Measurements from ENCODE around the gene HPCA. TPM values are rescaled to one million over a fixed set of nuclear protein-coding genes. Genes with fewer than 3 reads are reported as not detected.

Gene HPCA
- total RNA-seq, 2 experiments from 2014 or later: 0.29 TPM; not detected in 1

DNA sequence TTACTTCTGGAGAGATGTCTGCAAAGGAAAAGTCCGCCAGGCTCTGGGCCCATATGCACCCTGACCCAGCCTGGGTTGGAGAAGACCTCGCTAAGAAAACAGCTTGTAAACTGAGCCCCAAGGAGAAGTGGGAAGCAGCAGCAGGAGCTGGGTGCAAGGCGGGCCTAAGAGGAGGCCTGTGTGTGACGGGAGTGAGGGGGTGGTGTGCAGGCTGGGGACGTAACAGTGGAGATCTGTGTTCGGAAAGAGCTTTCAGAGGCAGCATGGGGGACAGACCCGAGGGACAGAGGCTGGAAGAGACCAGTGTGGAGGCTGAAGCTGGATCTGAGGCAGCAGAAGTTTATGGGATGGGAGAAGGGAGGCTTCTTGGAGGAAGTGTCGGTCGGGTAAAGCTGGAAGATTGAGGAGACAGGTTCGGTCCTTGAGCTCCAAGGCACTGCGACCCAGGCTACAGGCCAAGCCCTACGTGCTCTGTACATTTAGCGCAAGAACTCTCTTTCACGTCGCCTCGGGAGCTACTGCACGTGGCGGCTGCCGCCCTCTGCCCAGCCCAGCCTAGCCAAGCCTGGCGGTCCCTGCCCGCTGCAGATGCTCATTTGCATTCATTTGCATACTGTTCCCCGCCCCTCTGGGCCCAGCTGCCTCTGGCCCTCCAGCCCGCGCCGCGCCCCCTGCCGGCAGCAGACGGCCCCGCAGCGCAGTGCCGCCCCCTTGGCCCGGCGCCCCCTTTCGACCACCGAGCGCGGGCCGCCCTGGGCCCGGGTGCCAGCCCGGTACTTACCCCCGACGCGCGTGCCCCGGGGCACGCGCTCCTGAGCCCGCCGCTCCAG lies 6.3 kb downstream of the HPCA start:
- Mint-ChIP-seq H3K4me1 (ENCODE audit: low read depth) (peaks cover 9% of the 10 kb centered on the region), H3K27ac (no peak overlapping the region), H3K36me3 (no peaks in the 10 kb centered on the region), H3K4me3 (no peak overlapping the region), H3K27me3 (peaks cover 56% of the 10 kb centered on the region), H3K9me3 (no peaks in the 10 kb centered on the region)
- ChIA-PET POLR2A (interaction anchor here (0.6 kb wide), 1 partner anchor 132 kb away, joined by 3 read pairs; no protein-coding TSS in a partner anchor), CTCF (interaction anchor here (0.6 to 3.6 kb wide), 23 partner anchors 12 to 282 kb away, joined by 3 to 21 read pairs (median 4); partner anchors contain the start of gene AZIN2)
- intact Hi-C loops (cut with micrococcal nuclease): no loop called here
- peak; percentile 59 for DNase-seq

DNA sequence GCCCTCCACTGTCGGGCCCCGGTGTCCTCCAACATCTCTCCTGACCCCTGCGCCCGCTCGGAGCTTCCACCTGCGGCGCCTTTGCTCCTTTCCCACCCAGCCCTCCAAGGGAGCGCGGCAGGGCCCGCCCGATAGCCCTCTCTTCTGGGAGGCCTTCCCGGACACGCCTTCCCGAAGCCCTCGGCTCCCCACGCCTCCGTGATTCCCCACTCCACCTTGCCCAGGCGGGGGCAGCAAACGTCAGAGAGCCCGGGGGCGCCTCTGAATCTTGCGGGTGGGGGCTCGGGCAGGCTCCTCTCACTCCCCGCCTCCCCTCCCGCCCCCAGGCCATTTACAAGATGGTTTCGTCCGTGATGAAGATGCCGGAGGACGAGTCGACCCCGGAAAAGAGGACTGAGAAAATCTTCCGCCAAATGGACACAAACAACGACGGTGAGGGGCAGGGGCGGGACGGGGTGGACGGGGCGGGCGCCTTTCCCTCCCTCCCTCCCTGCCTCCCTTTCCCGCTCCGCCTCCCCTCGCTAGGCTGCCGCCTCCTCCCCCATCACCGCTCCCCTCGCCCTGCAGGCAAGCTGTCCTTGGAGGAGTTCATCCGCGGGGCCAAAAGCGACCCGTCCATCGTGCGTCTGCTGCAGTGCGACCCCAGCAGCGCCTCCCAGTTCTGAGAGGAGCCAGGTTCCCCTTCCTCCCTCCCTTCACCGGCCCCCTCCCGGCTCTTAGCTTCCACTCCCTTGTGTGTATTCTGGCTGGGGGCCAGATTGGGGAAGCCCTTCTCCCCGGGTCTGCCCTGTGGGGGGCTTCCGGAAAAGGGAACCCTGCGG lies 7.1 kb downstream of the HPCA start:
- peak; percentile 29 for DNase-seq
- H3K27ac Mint-ChIP-seq: no peak overlapping the region
- intact Hi-C loops (cut with micrococcal nuclease): no loop called here
- no peaks in the 10 kb centered on the region for H3K36me3 Mint-ChIP-seq
- peaks cover 9% of the 10 kb centered on the region for H3K4me1 Mint-ChIP-seq (ENCODE audit: low read depth)
- POLR2A ChIA-PET: no interaction called here
- H3K9me3 Mint-ChIP-seq: no peaks in the 10 kb centered on the region
- CTCF ChIA-PET: interaction anchor here (0.9 to 3.6 kb wide), 19 partner anchors 8 to 193 kb away, joined by 3 to 21 read pairs (median 4); partner anchors contain the start of gene AZIN2
- H3K4me3 Mint-ChIP-seq: peak overlapping the region; percentile 27
- H3K27me3 Mint-ChIP-seq: peaks cover 52% of the 10 kb centered on the region

- intact Hi-C loops (cut with micrococcal nuclease): no loop called here
- peak overlapping the region; percentile 21 for H3K4me3 Mint-ChIP-seq
- H3K9me3 Mint-ChIP-seq: no peaks in the 10 kb centered on the region
- H3K27me3 Mint-ChIP-seq: peaks cover 52% of the 10 kb centered on the region
- DNase-seq: no peak
- peaks cover 9% of the 10 kb centered on the region for H3K4me1 Mint-ChIP-seq (ENCODE audit: low read depth)
- ChIA-PET CTCF (interaction anchor here (1.2 to 3.6 kb wide), 4 partner anchors 9 to 182 kb away, joined by 3 to 21 read pairs (median 6); no protein-coding TSS in a partner anchor), POLR2A (no interaction called here)
- no peaks in the 10 kb centered on the region for H3K36me3 Mint-ChIP-seq
- no peak overlapping the region for H3K27ac Mint-ChIP-seq
Measured at GRCh38 chr1:32894019-32894600, 7.8 kb downstream of the HPCA start.

- Mint-ChIP-seq H3K27me3 (peaks cover 50% of the 10 kb centered on the region), H3K27ac (no peak overlapping the region), H3K9me3 (no peaks in the 10 kb centered on the region), H3K4me1 (ENCODE audit: low read depth) (peaks cover 9% of the 10 kb centered on the region), H3K4me3 (no peak overlapping the region), H3K36me3 (no peaks in the 10 kb centered on the region)
- POLR2A ChIA-PET: no interaction called here
- intact Hi-C loops (cut with micrococcal nuclease): no loop called here
- CTCF ChIA-PET: interaction anchor here (1.2 to 3.6 kb wide), 6 partner anchors 9 to 183 kb away, joined by 3 to 21 read pairs (median 3); no protein-coding TSS in a partner anchor
- DNase-seq: no peak
Measured at GRCh38 chr1:32894681-32895080, 8.4 kb downstream of the HPCA start.

GRCh38 chr1:32895325-32896215 lies 9.3 kb downstream of the HPCA start:
- ChIA-PET POLR2A (no interaction called here), CTCF (interaction anchor here (0.6 to 3.6 kb wide), 5 partner anchors 12 to 179 kb away, joined by 3 to 21 read pairs (median 3); no protein-coding TSS in a partner anchor)
- no peak for DNase-seq
- Mint-ChIP-seq H3K4me1 (ENCODE audit: low read depth) (peaks cover 11% of the 10 kb centered on the region), H3K4me3 (no peak overlapping the region), H3K36me3 (no peaks in the 10 kb centered on the region), H3K27me3 (peaks cover 49% of the 10 kb centered on the region), H3K27ac (no peak overlapping the region), H3K9me3 (no peaks in the 10 kb centered on the region)
- intact Hi-C loops (cut with micrococcal nuclease): no loop called here

- ChIA-PET CTCF (no interaction called here), POLR2A (no interaction called here)
- Mint-ChIP-seq H3K27ac (no peak overlapping the region), H3K27me3 (peaks cover 44% of the 10 kb centered on the region), H3K4me3 (no peak overlapping the region), H3K9me3 (no peaks in the 10 kb centered on the region), H3K4me1 (ENCODE audit: low read depth) (peaks cover 13% of the 10 kb centered on the region), H3K36me3 (no peaks in the 10 kb centered on the region)
- intact Hi-C loops (cut with micrococcal nuclease): no loop called here
- DNase-seq: no peak
Measured at GRCh38 chr1:32896451-32896850, 10.2 kb downstream of the HPCA start.

- no peaks in the 10 kb centered on the region for H3K9me3 Mint-ChIP-seq
- POLR2A ChIA-PET: no interaction called here
- intact Hi-C loops (cut with micrococcal nuclease): no loop called here
- peaks cover 42% of the 10 kb centered on the region for H3K27me3 Mint-ChIP-seq
- H3K27ac Mint-ChIP-seq: no peak overlapping the region
- DNase-seq: no peak
- H3K4me3 Mint-ChIP-seq: no peak overlapping the region
- CTCF ChIA-PET: interaction anchor here (0.8 to 1.1 kb wide), 2 partner anchors 10 to 186 kb away, joined by 3 read pairs; no protein-coding TSS in a partner anchor
- H3K4me1 Mint-ChIP-seq (ENCODE audit: low read depth): peaks cover 11% of the 10 kb centered on the region
- H3K36me3 Mint-ChIP-seq: no peaks in the 10 kb centered on the region
Measured at GRCh38 chr1:32897082-32898049, 11.1 kb downstream of the HPCA start.

GRCh38 chr1:32898056-32898455 lies 11.8 kb downstream of the HPCA start:
- H3K27ac Mint-ChIP-seq: no peak overlapping the region
- CTCF ChIA-PET: interaction anchor here (0.6 to 1.3 kb wide), 3 partner anchors 11 to 186 kb away, joined by 3 to 5 read pairs (median 3); no protein-coding TSS in a partner anchor
- DNase-seq: no peak
- H3K4me1 Mint-ChIP-seq (ENCODE audit: low read depth): peaks cover 6% of the 10 kb centered on the region
- POLR2A ChIA-PET: no interaction called here
- intact Hi-C loops (cut with micrococcal nuclease): no loop called here
- no peak overlapping the region for H3K4me3 Mint-ChIP-seq
- H3K27me3 Mint-ChIP-seq: peaks cover 43% of the 10 kb centered on the region
- H3K36me3 Mint-ChIP-seq: no peaks in the 10 kb centered on the region
- H3K9me3 Mint-ChIP-seq: no peaks in the 10 kb centered on the region

- CTCF ChIA-PET: interaction anchor here (0.9 to 1.3 kb wide), 2 partner anchors 187 to 197 kb away, joined by 3 to 5 read pairs; no protein-coding TSS in a partner anchor
- Mint-ChIP-seq H3K9me3 (no peaks in the 10 kb centered on the region), H3K27me3 (peaks cover 46% of the 10 kb centered on the region), H3K27ac (no peak overlapping the region), H3K36me3 (no peaks in the 10 kb centered on the region), H3K4me3 (no peak overlapping the region), H3K4me1 (ENCODE audit: low read depth) (peaks cover 6% of the 10 kb centered on the region)
- intact Hi-C loops (cut with micrococcal nuclease): no loop called here
- no peak for DNase-seq
- POLR2A ChIA-PET: no interaction called here
Measured at GRCh38 chr1:32898958-32899357, 12.7 kb downstream of the HPCA start.

DNA sequence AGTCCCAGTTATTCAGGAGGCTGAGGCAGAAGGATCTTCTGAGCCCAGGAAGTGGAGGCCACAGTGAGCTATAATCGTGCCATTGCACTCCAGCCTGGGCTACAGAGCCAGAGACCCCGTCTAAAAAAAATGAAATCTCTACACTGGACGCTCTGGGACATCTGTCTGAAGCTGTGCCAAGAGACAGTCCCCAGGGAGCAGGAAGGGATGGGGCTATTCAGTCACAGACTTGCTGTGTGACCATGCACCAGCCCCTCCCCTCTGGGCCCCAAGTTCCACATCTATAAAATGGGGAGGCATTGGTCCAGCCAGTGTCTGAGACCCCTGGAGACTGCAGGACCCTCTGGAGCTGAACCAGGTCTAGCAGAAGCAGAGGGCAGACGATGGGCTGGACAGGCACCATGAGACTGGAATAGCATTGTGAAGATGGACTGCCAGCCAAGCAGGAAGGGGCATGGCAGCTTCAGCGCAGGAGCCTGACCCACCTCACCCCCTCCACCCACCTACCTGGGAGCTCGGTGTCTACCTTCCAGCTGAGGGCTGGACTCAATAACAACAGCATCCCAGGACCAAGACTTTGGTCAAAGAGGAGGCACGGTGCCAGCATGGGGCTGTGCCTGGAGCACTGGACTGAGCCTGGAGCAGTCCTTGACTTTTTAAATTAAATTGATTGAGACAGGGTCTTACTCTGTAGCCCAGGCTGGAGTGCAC lies 13.4 kb downstream of the HPCA start:
- Mint-ChIP-seq H3K27me3 (peaks cover 46% of the 10 kb centered on the region), H3K9me3 (no peaks in the 10 kb centered on the region)
- POLR2A ChIA-PET: no interaction called here

More for the DNA sequence above, 13.4 kb downstream of the HPCA start:
- no peak overlapping the region for H3K4me3 Mint-ChIP-seq
- H3K36me3 Mint-ChIP-seq: no peaks in the 10 kb centered on the region
- intact Hi-C loops (cut with micrococcal nuclease): no loop called here
- no peak overlapping the region for H3K27ac Mint-ChIP-seq
- CTCF ChIA-PET: no interaction called here
- H3K4me1 Mint-ChIP-seq (ENCODE audit: low read depth): peaks cover 6% of the 10 kb centered on the region
- no peak for DNase-seq
